HCT116 (cell line): ENCODE measurements around the gene RREB1. TPM values are rescaled to one million over a fixed set of nuclear protein-coding genes. Genes with fewer than 3 reads are reported as not detected.
A peak's percentile ranks its signal among the peaks of the same experiment; 100 is the strongest.

ENCODE experiments used
- ATAC-seq: fragments of 200-7000 bp; cut with Tn5 transposase; 2 replicates; pipeline ENCODE4 v1.9.1; 2020; ENCODE audit warnings: mild to moderate bottlenecking, moderate library complexity
- BruUV-seq: library from RNA; stranded (reverse); fragments of 400-500 nt; replicated peaks from 2 replicates; lab custom pipeline; 2021; lab: Mats Ljungman, UMichigan
- CTCF ChIA-PET: fragments of 300-600 bp; sonication (Branson Sonifier 250); formaldehyde crosslinking; loops from one replicate; lab custom pipeline; 2021; ENCODE audit warnings: antibody characterized with exemption; lab: Charles Lee
- POLR2A ChIA-PET: fragments of 300-600, 350-600 bp; sonication (Branson Sonifier 250); formaldehyde crosslinking; loops from one replicate; lab custom pipeline; 2021; ENCODE audit warnings: antibody characterized with exemption; lab: Charles Lee
- RAD21 ChIA-PET, 2 experiments: fragments of 300-600 bp; sonication (Branson Sonifier 250); formaldehyde crosslinking; loops; one replicate each; lab custom pipeline; 2023; ENCODE audit warnings: low total read pairs in 2 of 2; ENCODE audit not compliant: uncharacterized antibody in 2 of 2, unreplicated experiment in 2 of 2, low non-redundant PET in 1 of 2; lab: Charles Lee
- DNase-seq: peaks from one replicate; pipeline ENCODE4 v3.0.0-alpha.2; 2010; ENCODE audit warnings: low read depth, low spot score
- H2AFZ ChIP-seq: fragments of 200-600 bp; shearing (Covaris generic), sonication (generic); 2 replicates; pipeline ENCODE4 v1.6.1; 2017; ENCODE audit warnings: low read depth, mixed run types, mixed read lengths, antibody characterized with exemption, low read length; ENCODE audit not compliant: poor library complexity, severe bottlenecking
- H3K27ac ChIP-seq: 2 replicates; pipeline ENCODE4 v1.5.1; 2012; ENCODE audit warnings: low read depth, low read length
- H3K27me3 ChIP-seq: fragments of 200-600 bp; sonication (generic); 2 replicates; pipeline ENCODE4 v1.6.1; 2016; ENCODE audit warnings: mixed run types, low read length, mixed read lengths; ENCODE audit not compliant: insufficient read depth
- H3K36me3 ChIP-seq, 2 experiments: fragments of 200-500 bp in 1 of 2; fragments of 200-600 bp in 1 of 2; sonication (Bioruptor generic) in 1 of 2; sonication (generic) in 1 of 2; 2 replicates each; pipeline versions ENCODE4 v1.5.1 to v1.6.1; 2014 to 2016; ENCODE audit warnings: low read length in 2 of 2, inconsistent platforms in 1 of 2, mixed read lengths in 1 of 2, mixed run types in 1 of 2; ENCODE audit not compliant: insufficient read depth in 2 of 2, control insufficient read depth in 1 of 2
- H3K4me1 ChIP-seq, 2 experiments: fragments of 200-600 bp in 1 of 2; sonication (generic) in 1 of 2; 2 replicates each; pipeline versions ENCODE4 v1.5.1 to v1.6.1; 2012 to 2017; ENCODE audit warnings: low read length in 2 of 2, inconsistent platforms in 1 of 2, mild to moderate bottlenecking in 1 of 2, mixed read lengths in 1 of 2, mixed run types in 1 of 2, moderate library complexity in 1 of 2; ENCODE audit not compliant: insufficient read depth in 2 of 2, control insufficient read depth in 1 of 2
- H3K4me2 ChIP-seq: fragments of 200-600 bp; sonication (generic); 2 replicates; pipeline ENCODE4 v1.6.1; 2017; ENCODE audit warnings: mixed run types, low read length, mixed read lengths
- H3K4me3 ChIP-seq, 2 experiments: fragments of 200-600 bp in 1 of 2; sonication (generic) in 1 of 2; replicated peaks in 1 of 2; 2 replicates each; pipeline ENCODE4 v1.5.1; 2011 to 2016; ENCODE audit warnings: low read length in 2 of 2, control low read depth in 1 of 2, low read depth in 1 of 2, mild to moderate bottlenecking in 1 of 2, mixed read lengths in 1 of 2, mixed run types in 1 of 2
- H3K79me2 ChIP-seq: fragments of 200-600 bp; sonication (generic); 2 replicates; pipeline ENCODE4 v1.6.1; 2017; ENCODE audit warnings: mild to moderate bottlenecking, mixed run types, low read length, moderate library complexity, mixed read lengths; ENCODE audit not compliant: insufficient read depth
- H3K9ac ChIP-seq: fragments of 200-600 bp; sonication (generic); 2 replicates; pipeline ENCODE4 v1.6.1; 2016; ENCODE audit warnings: low read length, mixed read lengths
- H3K9me2 ChIP-seq: fragments of 200-600 bp; sonication (generic), shearing (Covaris generic); 2 replicates; pipeline ENCODE4 v1.6.1; 2017; ENCODE audit warnings: mixed run types, mild to moderate bottlenecking, moderate library complexity; ENCODE audit not compliant: insufficient read depth
- H3K9me3 ChIP-seq, 2 experiments: fragments of 200-500 bp in 1 of 2; fragments of 200-600 bp in 1 of 2; sonication (Bioruptor generic) in 1 of 2; sonication (generic) in 1 of 2; 2 replicates each; pipeline ENCODE4 v1.6.1; 2014 to 2017; ENCODE audit warnings: low read length in 2 of 2, mixed read lengths in 2 of 2, inconsistent platforms in 1 of 2, low read depth in 1 of 2, mild to moderate bottlenecking in 1 of 2, mixed run types in 1 of 2, moderate library complexity in 1 of 2; ENCODE audit not compliant: control insufficient read depth in 1 of 2, insufficient read depth in 1 of 2
- H4K20me1 ChIP-seq: fragments of 200-600 bp; sonication (generic), shearing (Covaris generic); 2 replicates; pipeline ENCODE4 v1.6.1; 2017; ENCODE audit warnings: mixed run types, mild to moderate bottlenecking, moderate library complexity; ENCODE audit not compliant: insufficient read depth
- CBX3 ChIP-seq: IDR thresholded peaks from 2 replicates; pipeline ENCODE4 v1.6.1; 2012; ENCODE audit warnings: low read depth
- EGR1 ChIP-seq: IDR thresholded peaks from 2 replicates; pipeline ENCODE4 v1.6.1; 2012; ENCODE audit warnings: low read depth
- ELF1 ChIP-seq: IDR thresholded peaks from 2 replicates; pipeline ENCODE4 v1.6.1; 2012; ENCODE audit warnings: low read depth, borderline replicate concordance
- EZH2 ChIP-seq: fragments of 200-600 bp; sonication (generic); IDR thresholded peaks from 2 replicates; pipeline ENCODE4 v1.6.1; 2017; ENCODE audit warnings: antibody characterized with exemption, mixed run types
- FOSL1 ChIP-seq: IDR thresholded peaks from 2 replicates; pipeline ENCODE4 v1.6.1; 2012; ENCODE audit warnings: low read depth
- JUND ChIP-seq: IDR thresholded peaks from 2 replicates; pipeline ENCODE4 v1.6.1; 2012
- POLR2A ChIP-seq: IDR thresholded peaks from 2 replicates; pipeline ENCODE4 v1.7.0; 2011; ENCODE audit warnings: borderline replicate concordance; ENCODE audit not compliant: insufficient read depth, insufficient read length; ENCODE audit errors: extremely low read depth
- POLR2AphosphoS5 ChIP-seq: IDR thresholded peaks from 2 replicates; pipeline ENCODE4 v1.6.1; 2011; ENCODE audit warnings: mild to moderate bottlenecking, low read depth, low read length, moderate library complexity
- RAD21 ChIP-seq: IDR thresholded peaks from 2 replicates; pipeline ENCODE4 v1.6.1; 2012; ENCODE audit warnings: low read depth, mild to moderate bottlenecking
- SRF ChIP-seq: IDR thresholded peaks from 2 replicates; pipeline ENCODE4 v1.6.1; 2012; ENCODE audit warnings: low read depth
- TCF7L2 ChIP-seq: IDR thresholded peaks from 2 replicates; pipeline ENCODE4 v1.7.0; 2011; ENCODE audit warnings: borderline replicate concordance, inconsistent platforms; ENCODE audit not compliant: insufficient read depth, insufficient read length; ENCODE audit errors: extremely low read depth
- YY1 ChIP-seq: IDR thresholded peaks from 2 replicates; pipeline ENCODE4 v1.6.1; 2011; ENCODE audit warnings: low read length, low read depth, moderate library complexity, mild to moderate bottlenecking; ENCODE audit not compliant: insufficient replicate concordance; ENCODE audit errors: extremely low read depth
- ZFX ChIP-seq: fragments of 450-650 bp; IDR thresholded peaks from 2 replicates; pipeline ENCODE4 v1.6.1; 2017
- ZNF274 ChIP-seq: fragments of 200-500 bp; sonication (Bioruptor generic); IDR thresholded peaks from 2 replicates; pipeline ENCODE4 v1.6.1; 2014; ENCODE audit warnings: mild to moderate bottlenecking, low read depth, low read length, inconsistent platforms
- intact Hi-C: fragments of 100-400 bp; cut with micrococcal nuclease; formaldehyde crosslinking; loops from 2 replicates; pipeline ENCODE4 v1.10.0; 2022
- total RNA-seq: library from RNA; stranded (reverse); gene quantifications from one replicate; pipeline ENCODE4 v1.2.1, GENCODE V29; 2021; ENCODE audit not compliant: unreplicated experiment
- TF ChIP-seq, protein P1 (sequence below): IDR thresholded peaks from 2 replicates; pipeline ENCODE4 v1.6.1; 2011; ENCODE audit warnings: mild to moderate bottlenecking, low read length, moderate library complexity; ENCODE audit not compliant: insufficient replicate concordance; ENCODE audit errors: extremely low read depth
- TF ChIP-seq, protein P2 (sequence below): IDR thresholded peaks from 2 replicates; pipeline ENCODE4 v1.6.1; 2012
- TF ChIP-seq, protein P3 (sequence below): IDR thresholded peaks from 2 replicates; pipeline ENCODE4 v1.6.1; 2012; ENCODE audit warnings: low read depth
- TF ChIP-seq, protein P4 (sequence below), 3 experiments: fragments of 200-600 bp in 1 of 3; sonication (generic) in 1 of 3; IDR thresholded peaks in 2 of 3; conservative IDR thresholded peaks in 1 of 3; 2 replicates each; pipeline ENCODE4 v1.5.1; 2012 to 2017; ENCODE audit warnings: low read depth in 2 of 3, low read length in 2 of 3, antibody characterized with exemption in 1 of 3, borderline replicate concordance in 1 of 3, control low read depth in 1 of 3, mild to moderate bottlenecking in 1 of 3, mixed read lengths in 1 of 3, mixed run types in 1 of 3, moderate library complexity in 1 of 3; ENCODE audit not compliant: insufficient read depth in 1 of 3
- TF ChIP-seq, protein P5 (sequence below): IDR thresholded peaks from 2 replicates; pipeline ENCODE4 v1.6.1; 2012

The RREB1 gene
- total RNA-seq, 1 experiment from 2014 or later = 47.9 TPM

DNA sequence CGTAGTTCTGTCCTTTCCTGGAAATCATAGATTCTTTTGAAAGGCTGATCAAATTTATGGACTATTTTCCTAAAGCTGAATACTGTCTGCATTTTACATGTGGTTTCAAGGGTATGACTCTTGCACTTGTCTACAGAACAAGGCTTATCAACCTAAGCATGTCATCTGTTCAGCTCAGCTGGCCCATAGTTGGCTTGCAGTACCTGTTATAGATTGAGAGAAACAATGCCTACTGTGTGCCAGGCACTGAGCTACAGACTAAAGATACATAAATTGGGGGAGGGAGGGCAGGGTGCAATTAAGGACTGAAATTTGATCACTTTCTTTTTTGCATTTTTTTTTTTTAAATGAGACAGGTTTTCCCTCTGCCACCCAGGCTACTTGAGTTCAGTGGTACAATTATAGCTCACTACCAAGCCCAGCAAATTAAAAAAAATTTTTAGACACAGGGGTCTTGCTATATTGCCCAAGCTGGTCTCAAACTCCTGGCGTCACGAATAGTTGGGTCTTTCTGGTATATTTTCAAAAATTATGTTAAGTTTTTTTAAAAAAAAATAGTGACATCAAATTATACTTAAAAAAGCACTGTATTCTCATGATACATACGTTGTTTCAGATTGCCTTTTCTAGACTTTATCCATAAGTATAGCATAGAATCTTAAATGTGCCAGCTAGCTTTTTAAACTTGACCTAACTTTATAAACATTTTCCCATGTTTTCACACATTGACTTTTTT, 52.2 kb downstream of the RREB1 start:
- peaks cover 93% of the 10 kb centered on the region for H3K79me2 ChIP-seq
- no peak overlapping the region for H3K27ac ChIP-seq
- peaks cover 5% of the 10 kb centered on the region; the same call in 1 of the 2 replicates for H4K20me1 ChIP-seq
- RAD21 ChIA-PET = interaction anchor here in 1 of 2 experiments (0.6 kb wide), 1 partner anchor 15 kb away, joined by 3 read pairs; no protein-coding TSS in a partner anchor
- H3K4me1 ChIP-seq = peaks cover 24 to 75% of the 10 kb centered on the region in 2 experiments
- intact Hi-C loops = no loop called here
- DNase-seq (no peak), ATAC-seq (no peak)
- H3K27me3 ChIP-seq = no peaks in the 10 kb centered on the region
- no peaks in the 10 kb centered on the region for H3K9me2 ChIP-seq
- CTCF ChIA-PET = no interaction called here
- H2AFZ ChIP-seq = no peak overlapping the region
- no TSS peak for BruUV-seq
- H3K36me3 ChIP-seq = no peaks in the 10 kb centered on the region
- H3K9me3 ChIP-seq = no peaks in the 10 kb centered on the region
- peak overlapping the region; percentile 49 for H3K4me2 ChIP-seq
- no peak overlapping the region for H3K9ac ChIP-seq
- POLR2A ChIA-PET = interaction anchor here (1.1 to 1.3 kb wide), 2 partner anchors 8 to 353 kb away, joined by 3 read pairs; no protein-coding TSS in a partner anchor
- H3K4me3 ChIP-seq = no peak overlapping the region
- TF ChIP-seq SRF (no peak), ELF1 (no peak), ZNF274 (no peak), YY1 (no peak), POLR2AphosphoS5 (no peak), EZH2 (no peak), FOSL1 (no peak), JUND (no peak), ZFX (no peak), CBX3 (no peak), TCF7L2 (no peak), EGR1 (no peak), RAD21 (no peak), POLR2A (no peak)
- TF ChIP-seq, protein P1, sequence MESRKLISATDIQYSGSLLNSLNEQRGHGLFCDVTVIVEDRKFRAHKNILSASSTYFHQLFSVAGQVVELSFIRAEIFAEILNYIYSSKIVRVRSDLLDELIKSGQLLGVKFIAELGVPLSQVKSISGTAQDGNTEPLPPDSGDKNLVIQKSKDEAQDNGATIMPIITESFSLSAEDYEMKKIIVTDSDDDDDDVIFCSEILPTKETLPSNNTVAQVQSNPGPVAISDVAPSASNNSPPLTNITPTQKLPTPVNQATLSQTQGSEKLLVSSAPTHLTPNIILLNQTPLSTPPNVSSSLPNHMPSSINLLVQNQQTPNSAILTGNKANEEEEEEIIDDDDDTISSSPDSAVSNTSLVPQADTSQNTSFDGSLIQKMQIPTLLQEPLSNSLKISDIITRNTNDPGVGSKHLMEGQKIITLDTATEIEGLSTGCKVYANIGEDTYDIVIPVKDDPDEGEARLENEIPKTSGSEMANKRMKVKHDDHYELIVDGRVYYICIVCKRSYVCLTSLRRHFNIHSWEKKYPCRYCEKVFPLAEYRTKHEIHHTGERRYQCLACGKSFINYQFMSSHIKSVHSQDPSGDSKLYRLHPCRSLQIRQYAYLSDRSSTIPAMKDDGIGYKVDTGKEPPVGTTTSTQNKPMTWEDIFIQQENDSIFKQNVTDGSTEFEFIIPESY = no peak
- TF ChIP-seq, protein P2, sequence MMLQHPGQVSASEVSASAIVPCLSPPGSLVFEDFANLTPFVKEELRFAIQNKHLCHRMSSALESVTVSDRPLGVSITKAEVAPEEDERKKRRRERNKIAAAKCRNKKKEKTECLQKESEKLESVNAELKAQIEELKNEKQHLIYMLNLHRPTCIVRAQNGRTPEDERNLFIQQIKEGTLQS = no peak
- TF ChIP-seq, protein P3, sequence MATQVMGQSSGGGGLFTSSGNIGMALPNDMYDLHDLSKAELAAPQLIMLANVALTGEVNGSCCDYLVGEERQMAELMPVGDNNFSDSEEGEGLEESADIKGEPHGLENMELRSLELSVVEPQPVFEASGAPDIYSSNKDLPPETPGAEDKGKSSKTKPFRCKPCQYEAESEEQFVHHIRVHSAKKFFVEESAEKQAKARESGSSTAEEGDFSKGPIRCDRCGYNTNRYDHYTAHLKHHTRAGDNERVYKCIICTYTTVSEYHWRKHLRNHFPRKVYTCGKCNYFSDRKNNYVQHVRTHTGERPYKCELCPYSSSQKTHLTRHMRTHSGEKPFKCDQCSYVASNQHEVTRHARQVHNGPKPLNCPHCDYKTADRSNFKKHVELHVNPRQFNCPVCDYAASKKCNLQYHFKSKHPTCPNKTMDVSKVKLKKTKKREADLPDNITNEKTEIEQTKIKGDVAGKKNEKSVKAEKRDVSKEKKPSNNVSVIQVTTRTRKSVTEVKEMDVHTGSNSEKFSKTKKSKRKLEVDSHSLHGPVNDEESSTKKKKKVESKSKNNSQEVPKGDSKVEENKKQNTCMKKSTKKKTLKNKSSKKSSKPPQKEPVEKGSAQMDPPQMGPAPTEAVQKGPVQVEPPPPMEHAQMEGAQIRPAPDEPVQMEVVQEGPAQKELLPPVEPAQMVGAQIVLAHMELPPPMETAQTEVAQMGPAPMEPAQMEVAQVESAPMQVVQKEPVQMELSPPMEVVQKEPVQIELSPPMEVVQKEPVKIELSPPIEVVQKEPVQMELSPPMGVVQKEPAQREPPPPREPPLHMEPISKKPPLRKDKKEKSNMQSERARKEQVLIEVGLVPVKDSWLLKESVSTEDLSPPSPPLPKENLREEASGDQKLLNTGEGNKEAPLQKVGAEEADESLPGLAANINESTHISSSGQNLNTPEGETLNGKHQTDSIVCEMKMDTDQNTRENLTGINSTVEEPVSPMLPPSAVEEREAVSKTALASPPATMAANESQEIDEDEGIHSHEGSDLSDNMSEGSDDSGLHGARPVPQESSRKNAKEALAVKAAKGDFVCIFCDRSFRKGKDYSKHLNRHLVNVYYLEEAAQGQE = no peak
- TF ChIP-seq, protein P4, sequence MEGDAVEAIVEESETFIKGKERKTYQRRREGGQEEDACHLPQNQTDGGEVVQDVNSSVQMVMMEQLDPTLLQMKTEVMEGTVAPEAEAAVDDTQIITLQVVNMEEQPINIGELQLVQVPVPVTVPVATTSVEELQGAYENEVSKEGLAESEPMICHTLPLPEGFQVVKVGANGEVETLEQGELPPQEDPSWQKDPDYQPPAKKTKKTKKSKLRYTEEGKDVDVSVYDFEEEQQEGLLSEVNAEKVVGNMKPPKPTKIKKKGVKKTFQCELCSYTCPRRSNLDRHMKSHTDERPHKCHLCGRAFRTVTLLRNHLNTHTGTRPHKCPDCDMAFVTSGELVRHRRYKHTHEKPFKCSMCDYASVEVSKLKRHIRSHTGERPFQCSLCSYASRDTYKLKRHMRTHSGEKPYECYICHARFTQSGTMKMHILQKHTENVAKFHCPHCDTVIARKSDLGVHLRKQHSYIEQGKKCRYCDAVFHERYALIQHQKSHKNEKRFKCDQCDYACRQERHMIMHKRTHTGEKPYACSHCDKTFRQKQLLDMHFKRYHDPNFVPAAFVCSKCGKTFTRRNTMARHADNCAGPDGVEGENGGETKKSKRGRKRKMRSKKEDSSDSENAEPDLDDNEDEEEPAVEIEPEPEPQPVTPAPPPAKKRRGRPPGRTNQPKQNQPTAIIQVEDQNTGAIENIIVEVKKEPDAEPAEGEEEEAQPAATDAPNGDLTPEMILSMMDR (IDR thresholded peaks at IDR 0.05 in 2 of 3, conservative IDR thresholded peaks at IDR 0.05 in 1 of 3; ENCODE audit: borderline replicate concordance in 1 of 3, insufficient read depth in 1 of 3, low read depth in 2 of 3, low read length in 2 of 3) = no peak
- TF ChIP-seq, protein P5, sequence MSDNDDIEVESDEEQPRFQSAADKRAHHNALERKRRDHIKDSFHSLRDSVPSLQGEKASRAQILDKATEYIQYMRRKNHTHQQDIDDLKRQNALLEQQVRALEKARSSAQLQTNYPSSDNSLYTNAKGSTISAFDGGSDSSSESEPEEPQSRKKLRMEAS = no peak
